CD8-positive, alpha-beta memory T cell (primary cell): ENCODE measurements around the gene A3GALT2. TPM values are rescaled to one million over a fixed set of nuclear protein-coding genes. Genes with fewer than 3 reads are reported as not detected.

Experiments
- CTCF ChIA-PET: fragments of 350-600 bp; sonication (Branson Sonifier 250); formaldehyde crosslinking; loops from one replicate; lab custom pipeline; 2021; ENCODE audit warnings: antibody characterized with exemption; lab: Charles Lee
- POLR2A ChIA-PET: fragments of 350-600 bp; sonication (Branson Sonifier 250); formaldehyde crosslinking; loops from one replicate; lab custom pipeline; 2021; ENCODE audit warnings: antibody characterized with exemption; lab: Charles Lee
- DNase-seq, 5 donors: peaks; one replicate each; pipeline versions ENCODE4 v3.0.0 to v3.0.0-alpha.2; 2020 to 2022; ENCODE audit warnings: mixed read lengths in 1 of 5
- H3K27ac ChIP-seq: one replicate; pipeline ENCODE4 v1.7.0; 2013; ENCODE audit warnings: low read depth, mild to moderate bottlenecking, low read length, moderate library complexity
- H3K27me3 ChIP-seq: 2 replicates; pipeline ENCODE4 v1.7.0; 2013; ENCODE audit warnings: low read length, mild to moderate bottlenecking; ENCODE audit not compliant: insufficient read depth, poor library complexity, severe bottlenecking
- H3K36me3 ChIP-seq: 2 replicates; pipeline ENCODE4 v1.7.0; 2013; ENCODE audit warnings: mild to moderate bottlenecking, low read length, moderate library complexity; ENCODE audit not compliant: insufficient read depth
- H3K4me1 ChIP-seq: 2 replicates; pipeline ENCODE4 v1.7.0; 2013; ENCODE audit warnings: mild to moderate bottlenecking, low read length, moderate library complexity; ENCODE audit not compliant: insufficient read depth
- H3K4me3 ChIP-seq: 2 replicates; pipeline ENCODE4 v1.7.0; 2013; ENCODE audit warnings: mild to moderate bottlenecking, low read length
- H3K9me3 ChIP-seq: 2 replicates; pipeline ENCODE4 v1.7.0; 2013; ENCODE audit warnings: mild to moderate bottlenecking, low read length
- H3K27ac Mint-ChIP-seq, 8 donors: one replicate each; pipeline ENCODE4 v1.8.0; 2020 to 2021; ENCODE audit warnings: mixed read lengths in 8 of 8, mild to moderate bottlenecking in 6 of 8, inconsistent platforms in 3 of 8, moderate library complexity in 3 of 8
- H3K27me3 Mint-ChIP-seq, 2 donors: one replicate each; pipeline ENCODE4 v1.8.0; 2020 to 2021; ENCODE audit warnings: mixed read lengths in 2 of 2, mild to moderate bottlenecking in 1 of 2, moderate library complexity in 1 of 2
- H3K36me3 Mint-ChIP-seq, 3 donors: one replicate each; pipeline ENCODE4 v1.8.0; 2020 to 2021; ENCODE audit warnings: mixed read lengths in 3 of 3, inconsistent platforms in 1 of 3, mild to moderate bottlenecking in 1 of 3
- H3K4me1 Mint-ChIP-seq, 3 donors: one replicate each; pipeline ENCODE4 v1.8.0; 2020 to 2021; ENCODE audit warnings: mixed read lengths in 3 of 3, inconsistent platforms in 1 of 3, mild to moderate bottlenecking in 1 of 3
- H3K4me3 Mint-ChIP-seq, 7 donors: one replicate each; pipeline ENCODE4 v1.8.0; 2020 to 2021; ENCODE audit warnings: mixed read lengths in 7 of 7, mild to moderate bottlenecking in 6 of 7, moderate library complexity in 4 of 7, inconsistent platforms in 2 of 7
- H3K9me3 Mint-ChIP-seq, 5 donors: one replicate each; pipeline ENCODE4 v1.8.0; 2020 to 2022; ENCODE audit warnings: mixed read lengths in 5 of 5, mild to moderate bottlenecking in 3 of 5, moderate library complexity in 2 of 5, inconsistent platforms in 1 of 5
- polyA plus RNA-seq: library from polyadenylated mRNA; unstranded; fragments of 300-500 nt; fragmentation: Illumina TruSeq; gene quantifications from one replicate; pipeline ENCODE4 v1.2.3, GENCODE V29; 2021
- total RNA-seq, 2 experiments: library from RNA; stranded (reverse); gene quantifications; one replicate each; pipeline ENCODE4 v1.2.3, GENCODE V29; 2021

The A3GALT2 gene
- total and polyA plus RNA-seq, 3 experiments from 2014 or later, result not detected

DNA sequence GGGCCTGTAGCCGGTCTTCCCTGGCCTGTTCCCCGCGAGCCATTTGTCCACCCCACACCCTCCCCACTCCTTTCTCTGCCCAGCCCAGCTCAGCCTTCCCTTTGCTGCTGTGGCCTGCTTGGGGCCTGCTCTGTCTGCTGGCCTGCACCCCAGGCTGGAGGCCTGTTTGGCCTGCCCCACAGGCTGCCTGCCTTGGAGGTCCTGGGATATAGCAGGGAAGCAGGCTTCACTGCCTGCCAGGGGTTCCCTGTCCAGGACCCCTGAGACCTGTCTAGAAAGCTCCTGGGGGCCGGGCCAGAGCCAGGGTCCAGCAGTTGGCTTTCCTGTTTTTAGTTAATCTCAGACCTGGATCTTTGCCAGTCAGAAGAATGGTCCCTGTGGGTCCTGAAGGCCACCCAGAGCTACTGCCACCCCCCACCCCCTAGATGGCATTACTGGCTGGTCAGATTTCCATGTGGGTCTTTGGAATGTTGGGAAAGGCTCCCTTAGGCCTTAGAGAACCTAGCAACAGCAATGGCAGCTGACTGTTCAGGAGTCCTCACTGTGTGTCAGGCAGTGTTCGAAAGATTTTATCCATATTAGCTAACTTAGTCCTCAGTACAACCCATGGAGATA is 56.9 kb downstream of the A3GALT2 start:
- no peak overlapping the region for H3K27ac Mint-ChIP-seq
- no peaks in the 10 kb centered on the region for H3K9me3 Mint-ChIP-seq
- Histone ChIP-seq H3K27ac (no peak overlapping the region), H3K4me3 (no peak overlapping the region), H3K27me3 (no peaks in the 10 kb centered on the region), H3K4me1 (peaks cover 20% of the 10 kb centered on the region), H3K36me3 (peaks cover 3% of the 10 kb centered on the region), H3K9me3 (no peaks in the 10 kb centered on the region)
- H3K4me1 Mint-ChIP-seq, result peaks cover 32 to 46% (median 32%) of the 10 kb centered on the region in 3 donors
- H3K4me3 Mint-ChIP-seq, result no peak overlapping the region
- H3K36me3 Mint-ChIP-seq, result peaks cover 0 to 22% (median 9%) of the 10 kb centered on the region in 3 donors
- ChIA-PET CTCF (interaction anchor here (1.9 kb wide), 1 partner anchor 32 kb away, joined by 4 read pairs; no protein-coding TSS in a partner anchor), POLR2A (no interaction called here)
- no peaks in the 10 kb centered on the region for H3K27me3 Mint-ChIP-seq
- no peak for DNase-seq

DNA sequence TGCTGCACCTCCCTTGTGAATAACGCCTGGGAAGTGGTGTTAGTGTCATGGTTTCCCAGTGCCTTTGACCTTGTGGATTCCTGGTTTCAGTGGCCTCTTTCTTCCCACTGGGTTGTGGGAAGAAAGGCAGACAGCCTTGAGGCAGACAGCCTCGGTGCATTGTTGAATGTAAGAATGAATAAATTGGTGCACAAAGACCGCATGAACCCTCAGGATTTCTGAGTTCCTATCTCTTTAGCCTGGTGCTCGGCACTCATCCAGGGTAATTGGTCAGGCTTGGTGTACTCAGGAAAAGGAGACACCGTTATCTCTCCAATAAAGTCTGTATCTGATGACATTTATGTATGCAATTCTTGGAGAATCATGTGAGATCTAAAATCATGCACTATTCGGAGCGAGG is 59.6 kb downstream of the A3GALT2 start:
- peak overlapping the region in 1 of 7 donors; percentile 50 for H3K4me3 Mint-ChIP-seq
- no peak for DNase-seq
- H3K36me3 Mint-ChIP-seq, result peaks cover 0 to 20% (median 7%) of the 10 kb centered on the region in 3 donors
- ChIA-PET CTCF (interaction anchor here (2.6 kb wide), 1 partner anchor 34 kb away, joined by 6 read pairs; no protein-coding TSS in a partner anchor), POLR2A (no interaction called here)
- no peaks in the 10 kb centered on the region for H3K9me3 ChIP-seq
- no peaks in the 10 kb centered on the region for H3K9me3 Mint-ChIP-seq
- peaks cover 3% of the 10 kb centered on the region for H3K36me3 ChIP-seq
- no peaks in the 10 kb centered on the region for H3K27me3 Mint-ChIP-seq
- peaks cover 38% of the 10 kb centered on the region for H3K4me1 ChIP-seq
- no peak overlapping the region for H3K4me3 ChIP-seq
- peaks cover 40 to 50% (median 50%) of the 10 kb centered on the region in 3 donors for H3K4me1 Mint-ChIP-seq
- H3K27ac ChIP-seq, result no peak overlapping the region
- no peak overlapping the region for H3K27ac Mint-ChIP-seq
- H3K27me3 ChIP-seq, result no peaks in the 10 kb centered on the region

DNA sequence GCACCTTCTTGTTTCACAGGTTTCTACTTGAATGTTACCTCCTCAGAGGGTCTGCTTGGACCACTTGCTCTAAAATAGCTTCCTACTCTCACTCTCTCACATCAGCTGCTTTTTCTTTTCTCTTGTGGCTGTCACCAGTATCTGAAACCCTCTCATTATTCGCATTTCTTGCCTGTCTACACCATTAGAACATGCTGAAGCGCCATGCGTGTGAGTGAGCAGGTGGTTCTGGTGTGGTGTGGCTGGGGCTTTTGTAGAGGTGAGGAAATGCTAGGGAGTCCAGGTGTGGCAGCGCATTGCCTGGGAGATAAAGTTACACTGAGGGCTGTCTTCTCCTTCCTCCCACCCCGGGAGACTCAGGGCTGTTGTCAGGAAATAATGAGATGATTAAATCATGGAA is 60.5 kb downstream of the A3GALT2 start:
- DNase-seq, result no peak
- Mint-ChIP-seq H3K27ac (peak overlapping the region in 1 of 8 donors; percentile 36), H3K9me3 (no peaks in the 10 kb centered on the region), H3K27me3 (no peaks in the 10 kb centered on the region), H3K4me3 (peak overlapping the region in 3 of 7 donors; percentile 26 to 53 (median 28)), H3K36me3 (peaks cover 0 to 18% (median 7%) of the 10 kb centered on the region in 3 donors), H3K4me1 (peaks cover 38 to 50% (median 50%) of the 10 kb centered on the region in 3 donors)
- Histone ChIP-seq H3K36me3 (peaks cover 3% of the 10 kb centered on the region), H3K27me3 (no peaks in the 10 kb centered on the region), H3K4me3 (no peak overlapping the region), H3K27ac (no peak overlapping the region), H3K9me3 (no peaks in the 10 kb centered on the region), H3K4me1 (peaks cover 38% of the 10 kb centered on the region)
- CTCF ChIA-PET, result interaction anchor here (2.6 kb wide), 1 partner anchor 35 kb away, joined by 6 read pairs; no protein-coding TSS in a partner anchor
- POLR2A ChIA-PET, result no interaction called here

DNA sequence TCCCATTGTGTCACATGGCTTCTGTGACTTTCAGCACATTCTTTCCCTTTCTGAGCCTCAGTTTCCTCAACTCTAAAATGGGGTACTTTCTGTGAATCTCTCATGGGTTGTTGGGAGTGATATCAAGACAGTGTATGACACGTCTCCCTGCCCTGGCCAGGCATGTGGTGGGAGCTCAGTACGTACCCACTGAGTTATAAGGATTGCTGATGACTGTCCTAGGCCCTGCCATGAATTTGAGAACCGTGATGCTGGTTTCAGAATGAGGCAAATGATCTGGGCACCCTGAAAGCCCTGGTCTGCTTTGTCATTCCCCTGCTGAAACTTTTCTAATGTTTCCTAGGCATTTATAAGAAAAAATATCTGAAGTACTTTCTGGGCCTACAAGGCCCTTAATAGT is 61.0 kb downstream of the A3GALT2 start:
- DNase-seq, result no peak

DNA sequence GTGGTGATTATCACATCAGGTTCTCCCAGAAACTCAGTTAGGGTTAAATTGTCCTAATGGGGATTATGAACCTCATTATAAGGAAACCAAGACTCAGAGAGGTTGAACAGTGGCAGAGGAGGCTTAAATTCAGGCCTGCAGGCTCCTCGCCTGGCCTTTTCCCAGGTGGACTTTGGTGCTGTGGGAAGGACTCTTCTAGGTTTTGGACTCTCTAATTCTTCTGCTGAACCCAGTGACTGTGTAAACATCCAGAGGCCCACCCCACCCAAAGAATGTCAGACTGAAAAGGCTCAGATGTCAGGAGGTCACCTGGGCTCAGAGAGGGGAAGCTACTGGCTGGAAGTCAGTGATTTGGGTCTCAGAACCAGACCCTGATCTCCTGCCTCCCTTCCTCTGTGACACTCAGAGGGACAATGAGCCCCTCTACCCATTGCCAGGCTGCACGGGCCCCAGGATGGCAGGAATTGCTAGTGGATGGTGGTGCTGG is 62.1 kb downstream of the A3GALT2 start:
- H3K4me1 ChIP-seq, result peaks cover 38% of the 10 kb centered on the region
- ChIA-PET POLR2A (no interaction called here), CTCF (no interaction called here)
- H3K4me3 Mint-ChIP-seq, result peak overlapping the region in 4 of 7 donors; percentile 45 to 99 (median 77)
- no peak overlapping the region for H3K27ac ChIP-seq
- H3K27me3 ChIP-seq, result no peaks in the 10 kb centered on the region
- H3K27ac Mint-ChIP-seq, result peak overlapping the region in 3 of 8 donors; percentile 12 to 87 (median 73)
- H3K9me3 Mint-ChIP-seq, result no peaks in the 10 kb centered on the region
- H3K36me3 Mint-ChIP-seq, result peaks cover 0 to 18% (median 7%) of the 10 kb centered on the region in 3 donors
- no peaks in the 10 kb centered on the region for H3K9me3 ChIP-seq
- no peak overlapping the region for H3K4me3 ChIP-seq
- no peaks in the 10 kb centered on the region for H3K27me3 Mint-ChIP-seq
- peak in 1 of 5 donors; percentile 23 for DNase-seq
- peaks cover 38 to 50% (median 50%) of the 10 kb centered on the region in 3 donors for H3K4me1 Mint-ChIP-seq
- peaks cover 3% of the 10 kb centered on the region for H3K36me3 ChIP-seq

More for the DNA sequence above, 61.0 kb downstream of the A3GALT2 start:
- Mint-ChIP-seq H3K36me3 (peaks cover 0 to 18% (median 7%) of the 10 kb centered on the region in 3 donors), H3K27ac (peak overlapping the region in 1 of 8 donors; percentile 73), H3K27me3 (no peaks in the 10 kb centered on the region), H3K4me3 (peak overlapping the region in 3 of 7 donors; percentile 15 to 99 (median 26)), H3K9me3 (no peaks in the 10 kb centered on the region), H3K4me1 (peaks cover 38 to 50% (median 50%) of the 10 kb centered on the region in 3 donors)
- Histone ChIP-seq H3K4me1 (peaks cover 38% of the 10 kb centered on the region), H3K36me3 (peaks cover 3% of the 10 kb centered on the region), H3K27me3 (no peaks in the 10 kb centered on the region), H3K4me3 (no peak overlapping the region), H3K27ac (no peak overlapping the region), H3K9me3 (no peaks in the 10 kb centered on the region)
- ChIA-PET CTCF (interaction anchor here (2.6 kb wide), 1 partner anchor 35 kb away, joined by 6 read pairs; no protein-coding TSS in a partner anchor), POLR2A (no interaction called here)

DNA sequence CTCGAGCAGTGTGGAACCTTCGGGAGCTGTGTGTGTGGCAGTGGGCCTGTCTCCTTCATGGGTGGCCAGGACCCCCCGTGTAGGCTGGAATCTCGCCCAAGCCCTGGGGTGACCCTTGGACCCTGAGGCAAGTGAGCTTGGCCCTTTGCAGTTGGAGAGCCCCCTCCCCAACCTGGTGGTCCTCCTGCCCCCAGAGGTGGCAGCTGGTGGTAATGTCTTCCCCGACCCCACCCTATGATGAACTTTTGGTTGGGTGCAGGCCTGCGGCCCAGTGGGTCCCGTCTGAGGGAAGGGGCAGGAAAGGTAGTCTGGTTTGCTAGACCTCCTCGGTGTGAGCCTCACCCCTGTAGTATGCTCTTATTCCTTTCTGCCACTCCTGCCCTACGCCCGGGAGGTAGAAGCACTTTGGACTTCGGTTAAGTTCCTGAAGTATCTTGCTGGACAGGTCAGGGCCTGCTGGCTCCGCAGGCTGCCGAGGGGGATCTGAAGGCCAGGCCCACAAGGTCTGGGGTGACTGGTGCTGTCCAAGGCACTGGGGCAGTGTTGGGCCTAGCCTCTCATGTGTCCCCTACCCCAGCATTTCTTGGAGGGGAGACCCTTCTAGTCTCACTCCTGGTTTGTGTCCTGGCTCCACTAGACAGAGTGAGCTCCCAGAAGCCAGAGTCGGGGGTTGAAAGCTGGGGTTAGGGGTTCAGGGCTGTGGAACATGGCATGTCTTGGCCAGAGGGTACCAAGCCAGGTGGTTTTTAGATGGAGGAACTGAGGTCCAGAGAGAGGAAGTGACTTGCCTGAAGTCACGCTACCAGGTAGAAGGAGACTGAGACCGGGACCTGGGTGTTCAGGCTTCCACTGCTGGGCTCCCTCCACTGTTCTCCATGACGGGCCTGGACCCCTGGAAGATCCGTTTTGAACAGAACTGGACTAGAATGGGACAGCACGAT is 62.9 kb downstream of the A3GALT2 start:
- Histone ChIP-seq H3K36me3 (peaks cover 3% of the 10 kb centered on the region), H3K4me3 (peak overlapping the region; percentile 67), H3K9me3 (no peaks in the 10 kb centered on the region), H3K27me3 (no peaks in the 10 kb centered on the region), H3K4me1 (peaks cover 38% of the 10 kb centered on the region), H3K27ac (no peak overlapping the region)
- H3K9me3 Mint-ChIP-seq, result no peaks in the 10 kb centered on the region
- H3K36me3 Mint-ChIP-seq, result peaks cover 0 to 17% (median 7%) of the 10 kb centered on the region in 3 donors
- DNase-seq, result peak in 1 of 5 donors; percentile 44
- H3K4me1 Mint-ChIP-seq, result peaks cover 38 to 50% (median 50%) of the 10 kb centered on the region in 3 donors
- peak overlapping the region in 5 of 8 donors; percentile 45 to 90 (median 70) for H3K27ac Mint-ChIP-seq
- ChIA-PET CTCF (interaction anchor here (1.2 to 1.4 kb wide), 3 partner anchors 16 to 131 kb away, joined by 4 to 5 read pairs (median 4); no protein-coding TSS in a partner anchor), POLR2A (interaction anchor here (0.7 to 1.4 kb wide), 5 partner anchors 10 to 1613 kb away, joined by 3 to 12 read pairs (median 3); partner anchors contain the start of gene TRIM62)
- peak overlapping the region; percentile 98 to 100 (median 99) for H3K4me3 Mint-ChIP-seq
- no peaks in the 10 kb centered on the region for H3K27me3 Mint-ChIP-seq

DNA sequence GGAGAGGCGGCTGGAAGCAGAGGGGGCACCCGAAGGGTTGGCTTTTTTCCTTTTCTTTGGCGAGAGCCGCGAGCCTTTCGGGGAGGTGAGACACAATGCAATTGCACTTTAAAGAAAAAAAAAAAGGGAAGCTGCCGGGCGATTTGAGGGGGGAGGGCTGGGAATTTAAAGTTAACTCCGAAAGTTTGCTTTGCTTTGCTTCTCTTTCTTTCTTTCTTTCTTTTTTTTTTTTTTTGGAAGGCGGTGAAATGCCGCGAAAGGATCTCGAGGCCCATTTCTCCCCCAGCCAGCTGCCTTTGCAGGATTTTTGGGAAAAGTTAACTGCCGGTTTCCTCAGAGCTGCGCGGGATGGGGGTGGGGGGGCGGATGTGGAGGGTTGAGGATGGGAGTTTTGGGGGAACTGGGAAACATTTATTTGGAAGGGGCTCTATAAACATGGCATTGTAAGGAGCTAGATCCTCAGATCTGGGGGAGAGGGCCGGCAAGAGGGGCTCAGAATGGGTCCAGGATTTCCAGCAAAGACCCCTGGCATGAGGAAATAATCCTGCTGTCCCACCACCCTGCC is 63.6 kb downstream of the A3GALT2 start:
- no peaks in the 10 kb centered on the region for H3K9me3 ChIP-seq
- H3K27me3 ChIP-seq, result no peaks in the 10 kb centered on the region
- Mint-ChIP-seq H3K36me3 (peaks cover 0 to 10% (median 7%) of the 10 kb centered on the region in 3 donors), H3K4me1 (peaks cover 38 to 50% (median 46%) of the 10 kb centered on the region in 3 donors), H3K4me3 (peak overlapping the region; percentile 98 to 100 (median 99)), H3K27ac (peak overlapping the region; percentile 68 to 97 (median 95)), H3K27me3 (no peaks in the 10 kb centered on the region), H3K9me3 (no peaks in the 10 kb centered on the region)
- H3K36me3 ChIP-seq, result no peaks in the 10 kb centered on the region
- CTCF ChIA-PET, result interaction anchor here (1.2 to 1.4 kb wide), 3 partner anchors 16 to 131 kb away, joined by 4 to 5 read pairs (median 4); no protein-coding TSS in a partner anchor
- POLR2A ChIA-PET, result interaction anchor here (0.7 to 1.4 kb wide), 6 partner anchors 10 to 1612 kb away, joined by 3 to 12 read pairs (median 3); partner anchors contain the start of gene TRIM62
- peak overlapping the region; percentile 26 for H3K27ac ChIP-seq
- H3K4me1 ChIP-seq, result peaks cover 38% of the 10 kb centered on the region
- peak overlapping the region; percentile 67 for H3K4me3 ChIP-seq
- DNase-seq, result peak in 1 of 5 donors; percentile 14
